VCaP (cell line): ENCODE data around the gene KLHL14.

Source experiments
- H3K27ac ChIP-seq: fragments of 450-650 bp; 2 replicates; pipeline ENCODE4 v1.5.1; 2017
- TF ChIP-seq, protein P1 (sequence below): fragments of 450-650 bp; conservative IDR thresholded peaks from 2 replicates; pipeline ENCODE4 v1.5.1; 2017; ENCODE audit warnings: mild to moderate bottlenecking, moderate library complexity

KLHL14 gene

DNA sequence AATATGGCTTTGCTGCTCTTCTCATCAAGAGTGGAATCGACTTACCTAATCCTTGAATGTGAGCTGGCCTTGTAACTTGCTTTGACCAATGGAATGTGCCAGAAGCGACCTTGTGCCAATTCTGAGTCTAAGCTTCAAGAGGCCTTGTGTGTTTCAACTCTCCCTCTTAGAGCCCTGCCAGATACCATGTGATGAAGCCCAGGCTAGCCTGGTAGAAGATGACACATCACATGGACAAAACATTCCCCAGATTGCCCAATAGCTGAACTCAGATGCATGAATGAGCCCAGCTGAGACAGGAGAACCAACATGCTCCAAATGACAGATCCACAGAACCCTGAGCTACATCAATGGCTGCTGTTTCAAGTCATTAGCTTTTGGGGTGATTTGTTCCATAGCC lies 4.2 kb upstream of the KLHL14 start:
- H3K27ac ChIP-seq = no peak overlapping the region
- TF ChIP-seq, protein P1, sequence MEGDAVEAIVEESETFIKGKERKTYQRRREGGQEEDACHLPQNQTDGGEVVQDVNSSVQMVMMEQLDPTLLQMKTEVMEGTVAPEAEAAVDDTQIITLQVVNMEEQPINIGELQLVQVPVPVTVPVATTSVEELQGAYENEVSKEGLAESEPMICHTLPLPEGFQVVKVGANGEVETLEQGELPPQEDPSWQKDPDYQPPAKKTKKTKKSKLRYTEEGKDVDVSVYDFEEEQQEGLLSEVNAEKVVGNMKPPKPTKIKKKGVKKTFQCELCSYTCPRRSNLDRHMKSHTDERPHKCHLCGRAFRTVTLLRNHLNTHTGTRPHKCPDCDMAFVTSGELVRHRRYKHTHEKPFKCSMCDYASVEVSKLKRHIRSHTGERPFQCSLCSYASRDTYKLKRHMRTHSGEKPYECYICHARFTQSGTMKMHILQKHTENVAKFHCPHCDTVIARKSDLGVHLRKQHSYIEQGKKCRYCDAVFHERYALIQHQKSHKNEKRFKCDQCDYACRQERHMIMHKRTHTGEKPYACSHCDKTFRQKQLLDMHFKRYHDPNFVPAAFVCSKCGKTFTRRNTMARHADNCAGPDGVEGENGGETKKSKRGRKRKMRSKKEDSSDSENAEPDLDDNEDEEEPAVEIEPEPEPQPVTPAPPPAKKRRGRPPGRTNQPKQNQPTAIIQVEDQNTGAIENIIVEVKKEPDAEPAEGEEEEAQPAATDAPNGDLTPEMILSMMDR = no peak

DNA sequence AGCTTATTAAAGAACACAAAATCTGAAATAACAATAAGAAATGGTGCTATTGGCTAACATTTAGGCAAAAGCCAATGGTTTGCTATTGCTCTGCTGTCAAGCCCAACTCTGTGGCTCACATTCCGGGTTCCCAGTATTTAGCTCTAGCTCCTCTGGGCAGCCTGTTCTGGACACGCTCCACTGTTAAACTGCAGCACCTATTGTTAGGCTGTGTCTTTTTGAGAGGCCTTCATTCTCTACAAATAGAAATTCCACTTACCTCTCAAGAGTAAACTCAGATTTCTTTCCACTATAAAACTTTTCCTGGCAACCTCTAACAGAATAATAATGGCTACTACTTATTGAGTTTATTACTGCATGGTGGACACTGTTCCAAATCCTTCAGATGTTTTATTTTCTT lies 3.7 kb upstream of the KLHL14 start:
- H3K27ac ChIP-seq = no peak overlapping the region

DNA sequence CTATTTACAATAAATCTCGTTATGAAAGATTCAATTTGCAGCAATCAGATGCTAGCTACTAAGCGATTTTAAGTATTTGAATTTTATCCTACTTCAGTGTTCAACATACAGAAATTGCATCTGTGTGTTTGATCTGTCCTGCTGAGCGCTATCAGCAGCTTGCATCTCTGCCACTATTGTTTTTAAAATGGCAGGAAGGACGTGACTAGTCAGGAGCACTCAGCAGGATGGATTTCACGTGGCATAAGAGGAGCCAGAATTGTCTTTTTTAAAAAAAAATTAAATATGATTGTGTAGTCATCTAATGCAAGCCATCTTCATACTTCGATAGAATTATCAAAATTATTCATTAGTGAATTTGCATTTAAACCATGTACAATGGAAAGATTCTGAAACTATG lies 2.8 kb upstream of the KLHL14 start:
- TF ChIP-seq, protein P1 = no peak
- no peak overlapping the region for H3K27ac ChIP-seq

More for the DNA sequence above, 3.7 kb upstream of the KLHL14 start:
- TF ChIP-seq, protein P1 = no peak

DNA sequence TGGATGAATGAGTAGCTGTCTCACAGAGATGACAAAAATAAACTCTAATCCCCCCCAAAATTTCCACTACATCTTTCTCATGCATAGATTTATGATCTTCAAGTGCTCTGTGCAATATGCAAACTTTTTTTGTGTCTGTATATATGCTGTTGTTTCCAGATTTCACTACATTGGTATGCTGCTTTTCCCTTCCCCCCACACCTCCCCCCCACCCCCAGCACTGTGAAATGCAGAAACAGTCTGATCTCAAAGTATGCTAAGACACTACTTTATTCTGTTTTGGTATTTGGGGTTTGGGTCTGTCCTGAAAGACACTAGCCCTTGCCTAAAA lies 524 bp upstream of the KLHL14 start:
- H3K27ac ChIP-seq = no peak overlapping the region

DNA sequence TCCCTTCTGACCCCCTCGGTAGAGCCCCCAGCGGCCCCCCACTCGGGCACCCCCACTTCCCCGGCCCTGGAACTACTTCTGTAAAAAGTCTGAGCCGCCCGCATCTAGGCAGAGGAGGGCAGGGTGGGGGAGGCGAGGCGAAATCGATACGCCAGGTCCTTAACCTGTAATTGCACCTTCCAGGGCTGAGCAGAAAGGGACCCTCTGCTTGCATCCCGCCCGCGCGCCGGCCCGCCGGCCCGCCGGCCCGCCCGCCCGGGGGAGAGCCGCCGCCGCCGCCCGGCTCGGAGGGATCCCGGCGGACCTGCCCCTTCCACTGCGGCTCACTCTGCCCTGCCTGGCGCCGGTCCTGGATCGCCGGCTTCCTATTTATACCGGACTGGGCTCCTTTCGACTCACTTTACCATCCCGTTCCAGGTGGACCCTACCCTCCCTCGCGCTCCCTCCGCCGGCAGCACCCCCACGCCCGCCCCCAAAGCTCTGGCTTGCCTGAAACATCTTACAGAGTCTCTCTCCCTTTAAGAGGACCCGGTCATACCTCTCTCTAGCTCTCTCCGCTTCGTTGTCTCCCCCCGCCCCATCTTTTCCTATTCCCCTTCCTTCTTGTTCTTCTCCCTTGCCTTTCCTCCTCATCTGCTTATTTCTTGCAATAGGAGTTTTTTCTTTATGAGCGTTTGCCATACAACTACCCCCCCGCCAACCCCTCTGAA lies 797 bp downstream of the KLHL14 start:
- H3K27ac ChIP-seq = no peak overlapping the region
- TF ChIP-seq, protein P1 = no peak

More for the DNA sequence above, 524 bp upstream of the KLHL14 start:
- TF ChIP-seq, protein P1 = no peak

DNA sequence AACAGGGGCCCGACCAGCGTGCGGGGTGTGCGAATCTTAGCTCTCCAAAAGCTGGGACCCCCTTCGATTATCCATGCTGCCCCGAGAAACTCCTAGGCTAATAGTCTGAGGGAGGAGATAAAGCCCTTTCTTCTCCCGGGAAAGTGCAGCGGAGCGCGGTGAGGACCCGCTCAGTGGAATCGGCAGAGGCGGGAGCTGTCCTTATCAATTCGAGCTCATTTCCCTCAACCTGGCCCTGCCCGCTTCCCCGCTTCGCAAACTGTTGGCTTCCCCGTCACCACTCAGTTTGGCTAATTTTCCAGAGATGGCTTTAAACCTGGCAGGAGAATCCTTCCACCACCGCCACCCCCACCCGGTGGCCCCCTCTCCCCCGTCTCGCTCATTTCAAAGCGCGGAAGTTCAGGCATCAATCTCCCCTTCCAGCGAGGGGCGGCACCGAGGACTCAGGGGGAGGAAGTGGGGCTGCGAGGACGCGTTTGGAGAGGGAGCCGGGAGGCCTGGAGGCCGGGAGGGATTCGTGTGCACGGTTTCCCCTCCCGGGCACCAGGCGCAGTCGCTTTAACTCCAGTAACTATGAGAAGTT lies 1.6 kb downstream of the KLHL14 start:
- H3K27ac ChIP-seq = no peak overlapping the region
- TF ChIP-seq, protein P1 = no peak

DNA sequence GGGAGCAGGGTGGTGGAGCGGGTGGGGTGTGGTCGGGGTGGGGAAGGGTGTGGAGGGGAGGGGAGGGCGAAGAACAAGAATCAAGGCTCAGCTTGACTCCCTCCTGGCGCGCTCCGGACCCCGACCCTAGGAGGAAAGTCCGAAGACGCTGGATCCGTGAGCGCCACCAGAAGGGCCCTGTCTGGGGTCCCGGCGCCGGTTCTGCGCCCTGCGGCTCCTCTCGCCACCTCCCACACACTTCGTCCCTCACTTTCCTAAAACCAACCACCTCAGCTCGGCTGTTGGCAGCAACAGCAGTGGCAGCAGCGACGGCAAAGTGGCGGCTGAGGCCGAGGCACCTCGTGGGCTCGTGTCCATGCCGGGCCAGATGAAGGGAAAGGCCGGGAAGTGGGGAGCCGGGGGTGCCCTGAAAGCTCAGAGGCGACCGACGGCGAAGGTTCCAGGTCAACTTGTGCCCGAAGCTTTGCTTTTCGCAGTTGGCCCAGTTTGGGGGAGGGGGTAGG lies 2.1 kb downstream of the KLHL14 start:
- TF ChIP-seq, protein P1 = no peak
- H3K27ac ChIP-seq = no peak overlapping the region
